DMS153 (cell line): ENCODE results near the gene CHKA.

Experiments
- DNase-seq: peaks from one replicate; lab custom pipeline; 2025; lab: John Stamatoyannopoulos, UW

The CHKA gene

GRCh38 chr11:68121067-68121899 lies at the start of gene CHKA:
CHKA (minus strand) TSS chr11:68121388; CDS start chr11:68121177, 211 bp downstream.
- DNase-seq = peak; percentile 88

GRCh38 chr11:68169442-68169841 lies 48.3 kb upstream of the CHKA start:
- no peak for DNase-seq

DNA sequence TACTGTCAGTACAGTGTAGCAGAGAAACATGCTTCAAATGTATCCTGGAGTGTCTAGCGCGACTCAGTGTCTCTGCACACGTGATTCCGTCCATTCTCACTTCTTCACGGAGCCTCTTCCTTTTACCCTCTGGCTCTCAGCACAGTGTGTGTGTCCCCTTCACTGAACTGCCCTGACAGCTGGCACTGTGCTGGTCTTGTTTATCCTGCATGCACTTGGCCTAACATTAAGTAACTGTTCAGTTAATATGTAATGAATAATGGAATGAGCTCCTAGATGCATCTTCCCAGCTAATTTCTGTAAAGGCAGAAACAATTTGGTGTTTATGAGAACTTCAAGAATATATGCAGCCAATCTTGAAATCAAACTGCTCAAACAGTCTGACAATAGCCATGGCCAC lies 47.5 kb upstream of the CHKA start:
- no peak for DNase-seq

DNA sequence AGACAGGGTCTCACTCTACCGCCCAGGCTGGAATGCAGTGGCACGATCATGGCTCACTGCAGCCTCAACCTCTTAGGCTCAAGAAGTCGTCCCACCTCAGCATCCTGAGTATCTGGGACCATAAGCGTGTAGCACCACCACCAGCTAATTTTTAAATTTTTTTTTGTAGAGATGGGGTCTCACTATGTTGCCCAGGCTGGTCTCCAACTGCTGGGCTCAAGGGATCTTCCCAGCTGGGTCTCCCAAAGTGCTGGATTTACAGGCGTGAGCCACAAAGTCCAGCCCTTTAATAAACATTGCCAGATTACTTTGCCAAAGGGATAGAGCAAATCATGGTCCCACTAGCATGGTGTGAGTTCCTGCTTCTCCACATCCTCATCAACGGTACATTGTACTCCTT lies 46.3 kb upstream of the CHKA start:
- no peak for DNase-seq

- DNase-seq = no peak
These were observed 45.8 kb upstream of the CHKA start for GRCh38 chr11:68166969-68167368.

- no peak for DNase-seq
These were observed 44.4 kb upstream of the CHKA start for GRCh38 chr11:68165601-68166000.

DNA sequence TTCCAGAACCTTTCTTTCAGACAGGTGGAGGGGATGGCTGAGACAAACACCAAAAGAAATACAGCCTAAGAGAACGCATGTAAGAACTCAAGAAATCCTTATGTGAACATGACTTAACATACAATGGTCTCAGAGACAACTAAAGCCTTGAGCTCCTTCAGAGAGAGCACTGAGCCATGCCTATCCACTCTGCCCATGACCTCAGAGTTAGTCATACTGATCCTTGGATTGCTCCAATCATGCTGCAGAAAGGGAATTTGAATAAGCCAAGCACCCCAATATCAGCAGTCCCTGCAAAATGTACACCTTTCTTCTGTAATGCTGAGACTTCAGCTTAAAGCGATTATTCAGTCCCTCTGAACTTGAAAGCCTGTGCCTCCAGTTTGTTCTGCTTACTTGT lies 43.2 kb upstream of the CHKA start:
- no peak for DNase-seq

DNA sequence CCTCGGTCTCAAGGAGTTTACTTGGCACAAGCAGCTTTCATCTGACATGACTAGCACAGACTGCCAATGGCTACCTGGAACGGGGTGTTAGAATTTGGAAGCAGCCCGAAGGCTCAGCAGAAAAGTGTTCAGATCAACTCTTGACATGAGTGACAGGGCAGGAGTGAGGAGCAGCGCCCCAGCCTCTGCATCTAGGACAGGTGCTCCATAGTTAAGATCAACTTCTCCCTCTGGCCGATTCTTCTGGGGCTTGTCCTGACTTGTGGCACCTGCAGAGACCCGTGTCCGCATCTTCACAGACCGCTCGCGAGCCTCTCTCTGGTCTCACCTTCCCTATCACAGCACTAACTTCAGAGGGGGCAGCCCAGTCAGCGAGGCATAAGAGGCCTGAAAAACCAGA lies 42.5 kb upstream of the CHKA start:
- DNase-seq = no peak

- no peak for DNase-seq
These were observed 39.0 kb upstream of the CHKA start for GRCh38 chr11:68160100-68160695.

DNA sequence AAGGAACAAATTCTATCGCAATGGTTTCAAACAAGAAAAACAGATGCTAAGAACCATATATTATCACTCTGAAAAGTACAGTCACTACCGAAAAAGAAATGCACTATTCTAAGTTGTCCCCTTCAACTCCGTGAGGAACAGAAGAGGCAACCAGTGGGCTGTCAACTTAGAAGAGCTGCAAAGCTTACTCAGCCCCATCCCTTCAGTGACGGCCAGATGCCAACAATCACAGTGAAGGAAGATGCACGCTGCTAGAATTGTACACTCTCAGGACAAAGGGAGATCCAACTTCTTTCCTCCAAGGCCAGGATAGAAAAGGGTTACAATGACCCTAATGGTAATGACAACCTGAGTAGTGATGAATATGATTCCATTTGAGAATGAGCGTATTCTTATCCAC lies 38.5 kb upstream of the CHKA start:
- DNase-seq = no peak

DNA sequence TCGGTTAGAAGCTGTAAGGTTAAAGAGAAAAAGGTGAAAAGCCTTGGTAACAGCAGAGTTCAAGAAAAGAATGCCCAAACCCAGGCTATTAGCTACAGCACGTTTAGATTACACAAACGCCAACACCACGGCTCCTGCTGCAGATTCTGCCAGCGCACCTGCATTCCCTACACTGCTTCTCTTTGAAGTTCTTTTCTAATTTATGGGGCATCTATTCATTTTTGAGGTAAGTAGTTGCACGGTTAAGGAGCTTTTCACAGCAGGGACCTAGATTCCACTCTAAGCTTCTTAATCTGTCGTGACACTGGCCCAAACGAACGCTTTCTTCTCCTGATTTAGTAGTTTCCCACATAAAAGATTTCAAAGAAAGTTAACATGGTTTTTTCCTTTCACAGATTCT lies 38.0 kb upstream of the CHKA start:
- DNase-seq = no peak

DNA sequence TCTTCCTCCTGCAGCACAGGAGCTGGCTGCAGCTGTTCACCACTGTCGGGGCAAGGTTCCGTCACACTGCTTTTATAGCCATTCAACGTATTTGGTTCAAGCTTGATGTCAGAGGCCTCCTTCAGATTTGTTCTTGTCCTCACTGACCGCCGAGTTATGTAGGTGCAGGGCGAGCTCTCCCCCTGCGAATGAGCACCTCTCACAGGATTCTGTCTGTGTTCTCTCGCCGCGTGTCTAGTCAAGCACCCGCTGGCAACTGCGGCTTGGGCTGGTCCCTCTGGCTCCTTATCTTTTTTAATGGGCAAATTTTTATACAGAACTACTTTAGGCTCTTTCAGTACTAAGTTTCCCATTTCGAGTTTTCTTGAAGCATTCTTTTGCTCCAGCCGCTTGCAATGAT lies 37.4 kb upstream of the CHKA start:
- DNase-seq = no peak

GRCh38 chr11:68153742-68154141 lies 32.6 kb upstream of the CHKA start:
- no peak for DNase-seq

GRCh38 chr11:68150037-68150436 lies 28.8 kb upstream of the CHKA start:
- no peak for DNase-seq

DNA sequence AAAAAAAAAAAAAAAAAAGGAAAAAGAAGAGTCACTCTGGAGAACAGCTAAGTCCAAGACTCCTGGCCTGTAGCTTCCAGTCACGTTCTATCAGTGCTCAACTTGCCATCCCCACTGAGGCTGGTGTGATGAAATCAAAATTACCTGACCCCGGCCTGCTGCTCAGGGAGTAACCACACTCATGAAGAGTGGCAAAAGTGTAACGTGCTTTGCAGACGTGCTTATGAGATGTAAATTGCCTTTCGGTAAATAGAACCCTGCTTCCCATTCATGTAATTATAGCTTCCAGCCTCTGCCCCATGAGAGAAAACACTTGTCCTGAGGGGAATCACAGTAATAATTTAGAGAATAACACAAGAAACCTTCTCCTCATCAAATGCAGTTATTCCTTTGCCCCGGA lies 28.2 kb upstream of the CHKA start:
- peak; percentile 42 for DNase-seq

GRCh38 chr11:68148879-68149278 lies 27.7 kb upstream of the CHKA start:
- no peak for DNase-seq

GRCh38 chr11:68148071-68148805 lies 27.1 kb upstream of the CHKA start:
- DNase-seq = no peak

DNA sequence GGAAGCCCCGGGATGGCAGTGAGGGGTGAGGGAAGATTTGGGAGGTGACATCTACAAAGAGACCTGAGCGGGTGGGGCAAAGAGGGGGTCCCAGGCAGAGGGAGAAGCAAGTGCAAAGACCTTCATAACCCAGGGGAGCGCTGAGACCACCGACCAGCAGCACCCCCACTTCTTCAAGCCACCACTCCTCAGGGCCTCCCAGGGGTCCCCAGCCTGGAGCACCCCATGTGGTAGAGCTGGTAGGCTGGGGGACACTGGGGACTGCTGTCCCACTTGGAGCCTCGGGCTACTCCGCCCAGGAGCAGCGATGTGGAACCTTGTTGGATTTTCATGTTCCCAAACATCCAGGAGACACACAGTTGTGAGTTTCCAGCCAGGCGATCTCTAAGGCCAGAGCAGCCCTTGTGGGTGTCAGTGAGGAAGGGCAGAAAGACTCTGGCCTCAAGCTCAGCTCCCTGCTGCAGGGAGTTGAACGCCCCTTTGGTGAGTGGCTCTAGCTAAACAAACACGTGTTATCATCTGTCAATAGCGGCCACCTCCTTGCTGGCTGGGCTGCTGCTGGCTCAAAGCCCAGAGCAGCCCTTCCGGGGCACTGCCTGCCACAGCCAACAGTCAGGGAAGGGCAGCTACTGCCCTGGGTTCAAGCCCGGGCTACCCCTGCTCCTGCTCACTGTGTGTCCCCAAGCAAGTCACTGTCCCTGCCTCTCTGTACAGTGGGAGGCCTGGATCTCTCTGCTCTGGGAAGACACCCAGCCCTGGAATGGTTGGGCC lies 25.7 kb upstream of the CHKA start:
- peak; percentile 94 for DNase-seq

DNA sequence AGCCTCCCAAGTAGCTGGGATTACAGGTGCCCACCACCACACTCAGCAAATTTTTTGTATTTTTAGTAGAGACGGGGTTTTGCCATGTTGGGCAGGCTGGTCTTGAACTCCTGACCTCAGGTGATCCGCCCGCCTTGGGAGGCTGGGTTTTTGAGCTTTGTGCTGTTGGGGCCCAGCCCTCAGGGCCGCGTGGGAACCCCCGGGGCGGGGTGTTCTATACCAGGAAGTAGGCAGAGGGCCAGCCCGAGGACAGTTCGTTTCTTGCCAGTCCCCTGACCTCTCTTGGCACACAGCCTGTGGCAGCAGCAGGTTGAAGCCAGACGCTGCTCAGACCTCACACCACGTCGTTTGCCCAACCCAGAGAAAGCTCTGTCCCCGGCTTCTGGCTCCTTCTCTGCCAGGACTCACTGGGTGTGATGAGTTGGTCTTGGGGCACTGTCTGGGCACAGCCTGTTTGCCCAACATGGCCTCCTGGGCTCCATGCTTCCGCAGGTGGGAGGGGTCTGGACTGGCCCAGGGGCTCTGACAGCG lies 24.9 kb upstream of the CHKA start:
- peak; percentile 19 for DNase-seq

GRCh38 chr11:68145120-68145866 lies 24.1 kb upstream of the CHKA start:
- DNase-seq = no peak

DNA sequence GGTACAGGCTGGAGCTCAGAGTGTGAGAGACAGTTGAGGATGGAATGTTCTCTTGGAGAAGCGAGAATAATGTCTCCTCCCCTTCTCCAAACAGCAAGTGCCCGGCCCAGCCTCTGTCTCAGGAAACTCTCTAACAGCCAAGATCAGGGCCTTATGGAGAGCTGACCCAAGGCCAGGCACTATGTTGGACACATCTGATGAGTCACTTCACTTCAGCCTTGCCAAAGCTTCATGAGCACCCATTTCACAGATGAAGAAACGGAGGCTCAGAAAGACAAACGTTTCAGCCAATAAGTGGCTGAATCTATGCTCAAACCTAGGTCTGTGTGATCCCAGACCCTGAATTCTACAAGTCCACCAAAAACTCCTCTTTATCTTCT lies 22.1 kb upstream of the CHKA start:
- no peak for DNase-seq
